Osteocyte (in vitro differentiated cells): ENCODE data around the gene KRT14. TPM values are rescaled to one million over a fixed set of nuclear protein-coding genes. Genes with fewer than 3 reads are reported as not detected.

ENCODE experiments used
- DNase-seq: peaks from one replicate; pipeline ENCODE4 v3.0.0; 2021; ENCODE audit warnings: mixed read lengths; ENCODE audit not compliant: unreplicated experiment; ENCODE audit errors: extremely low spot score
- H3K27ac Mint-ChIP-seq: one replicate; pipeline ENCODE4 v1.8.0; 2021; ENCODE audit warnings: mild to moderate bottlenecking, mixed read lengths; ENCODE audit not compliant: unreplicated experiment
- H3K27me3 Mint-ChIP-seq: one replicate; pipeline ENCODE4 v1.8.0; 2021; ENCODE audit warnings: mixed read lengths; ENCODE audit not compliant: unreplicated experiment
- H3K36me3 Mint-ChIP-seq: one replicate; pipeline ENCODE4 v1.8.0; 2021; ENCODE audit warnings: mixed read lengths; ENCODE audit not compliant: unreplicated experiment
- H3K4me1 Mint-ChIP-seq: one replicate; pipeline ENCODE4 v1.8.0; 2021; ENCODE audit warnings: mixed read lengths; ENCODE audit not compliant: unreplicated experiment
- H3K4me3 Mint-ChIP-seq: one replicate; pipeline ENCODE4 v1.8.0; 2021; ENCODE audit warnings: mild to moderate bottlenecking, moderate library complexity, mixed read lengths; ENCODE audit not compliant: unreplicated experiment
- H3K9me3 Mint-ChIP-seq: one replicate; pipeline ENCODE4 v1.8.0; 2021; ENCODE audit warnings: mixed read lengths; ENCODE audit not compliant: unreplicated experiment
- CTCF ChIP-seq: fragments of 200-600 bp; sonication (generic); IDR thresholded peaks from 2 replicates; pipeline ENCODE4 v1.5.0; 2021; ENCODE audit warnings: antibody characterized with exemption, mild to moderate bottlenecking, moderate library complexity
- total RNA-seq: library from RNA; stranded (reverse); gene quantifications from 2 replicates; pipeline ENCODE4 v1.2.1, GENCODE V29; 2021

The KRT14 gene
- total RNA-seq, 1 donor from 2014 or later: not detected

GRCh38 chr17:41532947-41533570 lies 53.6 kb downstream of the KRT14 start:
- Mint-ChIP-seq H3K4me3 (no peak overlapping the region), H3K9me3 (no peaks in the 10 kb centered on the region), H3K27ac (no peak overlapping the region), H3K27me3 (peaks cover 26% of the 10 kb centered on the region), H3K36me3 (no peaks in the 10 kb centered on the region), H3K4me1 (peaks cover 3% of the 10 kb centered on the region)
- no peak for TF ChIP-seq CTCF
- DNase-seq: no peak

Other genes with a start within 250 kb of the KRT14 start
- gene KRT33A, start 236.1 kb downstream of the KRT14 start, total RNA-seq: not detected in 2 replicates
- not detected in 2 replicates for gene KRT33B, start 217.1 kb downstream of the KRT14 start, total RNA-seq
- gene KRT34, start 204.6 kb downstream of the KRT14 start, total RNA-seq: not detected in 2 replicates
- gene KRT31, start 189.3 kb downstream of the KRT14 start, total RNA-seq: not detected in 2 replicates
- not detected in 2 replicates for gene KRT37, start 162.3 kb downstream of the KRT14 start, total RNA-seq
- gene KRT38, start 145.9 kb downstream of the KRT14 start, total RNA-seq: not detected in 2 replicates
- not detected in 2 replicates for gene KRT32, start 119.5 kb downstream of the KRT14 start, total RNA-seq
- not detected in 2 replicates for gene KRT35, start 105.7 kb downstream of the KRT14 start, total RNA-seq
- not detected in 2 replicates for gene KRT36, start 97.0 kb downstream of the KRT14 start, total RNA-seq
- not detected in 2 replicates for gene KRT13, start 81.3 kb downstream of the KRT14 start, total RNA-seq
- gene KRT15, start 68.0 kb downstream of the KRT14 start, total RNA-seq: not detected in 2 replicates
- 0.65 and 1.5 TPM in 2 replicates for gene KRT19, start 58.6 kb downstream of the KRT14 start, total RNA-seq
- 0.30 TPM in 1 of 2 replicates, not detected in the other for gene KRT9, start 14.8 kb downstream of the KRT14 start, total RNA-seq
- 1.3 and 1.4 TPM in 2 replicates for gene KRT16, start 25.9 kb upstream of the KRT14 start, total RNA-seq
- 40.5 and 43.2 TPM in 2 replicates for gene KRT17, start 37.7 kb upstream of the KRT14 start, total RNA-seq
- gene EIF1, start 102.0 kb upstream of the KRT14 start, total RNA-seq: 1,019 and 1,057 TPM in 2 replicates
- gene GAST, start 125.4 kb upstream of the KRT14 start, total RNA-seq: not detected in 2 replicates
- gene HAP1, start 147.7 kb upstream of the KRT14 start, total RNA-seq: 0.11 and 0.24 TPM in 2 replicates
- gene JUP, start 199.8 kb upstream of the KRT14 start, total RNA-seq: 79.8 and 92.6 TPM in 2 replicates
- gene P3H4, start 225.1 kb upstream of the KRT14 start, total RNA-seq: 67.8 and 72.8 TPM in 2 replicates
- 408 and 426 TPM in 2 replicates for gene FKBP10, start 226.1 kb upstream of the KRT14 start, total RNA-seq
- gene NT5C3B, start 249.3 kb upstream of the KRT14 start, total RNA-seq: 58.9 and 63.6 TPM in 2 replicates